ENCODE measurements around the gene ZDHHC1.

The ZDHHC1 gene

DNA sequence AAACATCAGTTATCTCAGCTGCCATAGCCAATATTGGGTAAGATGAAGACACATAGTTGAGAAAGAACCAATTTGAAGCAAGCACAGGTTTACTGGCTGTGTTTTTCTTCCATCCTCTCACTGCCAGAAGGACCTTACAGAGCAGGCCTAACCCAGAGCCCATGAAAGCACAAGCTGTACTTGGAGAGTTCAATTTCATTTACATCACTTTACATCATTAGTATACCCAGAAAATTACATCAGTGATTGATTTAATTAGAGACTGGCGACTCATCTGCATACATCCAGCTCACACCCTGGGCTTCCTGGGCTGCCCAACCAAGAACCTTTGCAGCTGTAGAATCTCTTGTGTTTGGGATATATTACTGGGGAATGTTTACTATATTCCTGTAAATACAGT, 66.0 kb downstream of the ZDHHC1 start:
- DNase-seq = no peak

DNA sequence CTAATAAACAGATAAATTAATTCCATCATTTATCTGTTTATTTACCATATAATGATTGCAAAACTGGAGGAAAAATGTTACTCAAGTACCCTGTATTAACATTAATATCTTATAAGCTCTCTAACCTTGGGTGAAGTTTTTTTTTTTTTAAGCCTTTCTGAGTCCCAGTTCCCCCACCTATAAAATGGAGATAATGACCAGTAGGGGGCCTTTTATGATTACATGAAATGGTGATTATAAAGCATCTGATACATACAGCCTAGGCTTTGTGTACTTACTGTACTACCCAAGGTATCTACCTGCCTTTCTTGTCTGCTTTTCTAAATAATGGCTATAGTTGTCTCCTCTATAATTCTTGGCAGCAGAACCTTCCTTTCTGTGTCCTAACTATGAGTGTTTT, 67.1 kb downstream of the ZDHHC1 start:
- DNase-seq = peak; percentile 36

DNA sequence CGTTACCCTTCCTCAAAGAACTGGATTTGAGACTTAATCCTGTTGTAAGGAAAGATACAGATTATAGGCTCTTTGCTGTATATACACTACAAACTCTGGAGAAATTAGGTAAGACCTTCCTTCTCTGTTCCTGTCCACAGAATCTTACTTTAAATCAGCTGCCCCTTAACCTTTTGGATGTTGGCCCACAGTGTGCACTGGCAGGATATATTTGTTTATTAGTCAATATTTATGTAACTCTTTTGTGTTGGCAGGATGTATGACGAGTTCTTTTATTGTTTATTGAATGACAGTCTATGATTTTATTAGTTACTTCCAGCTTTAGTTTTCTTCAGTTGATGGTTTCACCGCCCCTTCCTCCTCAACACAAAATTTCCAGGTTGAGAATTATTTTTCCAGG, 69.9 kb downstream of the ZDHHC1 start:
- DNase-seq = no peak

DNA sequence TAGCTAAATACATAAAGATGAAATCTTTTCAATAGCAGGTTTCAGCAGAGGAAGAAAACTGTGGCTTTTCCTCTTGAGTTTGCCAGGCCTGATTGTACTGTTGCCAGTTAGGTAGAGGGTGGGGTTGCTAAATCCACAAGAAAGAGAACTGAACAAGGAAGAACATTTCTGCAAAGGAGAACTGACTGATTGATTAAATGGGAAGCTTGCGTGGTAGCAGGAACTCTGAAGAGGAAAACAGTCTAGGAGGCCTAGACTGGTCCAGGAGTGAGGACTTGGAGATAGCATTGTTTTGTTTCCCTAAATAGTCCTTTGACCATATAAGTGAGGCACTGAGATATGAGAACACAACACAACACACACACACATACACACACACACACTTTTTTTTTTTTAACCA, 70.9 kb downstream of the ZDHHC1 start:
- DNase-seq = no peak

Measured in activated CD4-positive, alpha-beta T cell treated with anti-CD3 and anti-CD28 coated beads, Interleukin-10, Interleukin-2, amounts not matched to agents 100 ng/mL and 50 ng/mL, durations not matched to agents 16 hours and 8 hours (primary cell).